HAP-1 (cell line): Measurements from ENCODE around the gene INHBE.
"Not testable (repeated sequence)": the region's sequence is repeated elsewhere in the genome, so short reads cannot be mapped to it uniquely, and the experiment has no call there.

ENCODE experiments used
- DNase-seq, 2 experiments: peaks; one replicate each; pipeline ENCODE4 v3.0.0-alpha.2; 2016 to 2020; ENCODE audit warnings: low spot score in 2 of 2
- H3K27me3 ChIP-seq: fragments of 250-450 bp; sonication (Bioruptor Pico); 2 replicates; pipeline ENCODE4 v1.5.1; 2020; ENCODE audit warnings: low read depth, mild to moderate bottlenecking, moderate library complexity
- H3K36me3 ChIP-seq: fragments of 250-450 bp; sonication (Bioruptor Pico); replicated peaks from 2 replicates; pipeline ENCODE4 v1.5.1; 2020; ENCODE audit warnings: mild to moderate bottlenecking
- H3K4me1 ChIP-seq: fragments of 250-450 bp; sonication (Bioruptor Pico); 2 replicates; pipeline ENCODE4 v1.5.1; 2020; ENCODE audit warnings: mild to moderate bottlenecking
- H3K4me3 ChIP-seq: fragments of 250-450 bp; sonication (Bioruptor Pico); 2 replicates; pipeline ENCODE4 v1.5.1; 2020; ENCODE audit warnings: mild to moderate bottlenecking, moderate library complexity
- H3K9me3 ChIP-seq: fragments of 250-450 bp; sonication (Bioruptor Pico); 2 replicates; pipeline ENCODE4 v1.5.1; 2020; ENCODE audit warnings: mild to moderate bottlenecking, moderate library complexity
- in situ Hi-C: fragments of 300-500 bp; cut with MboI; formaldehyde crosslinking; loops from 3 replicates; pipeline ENCODE4 v1.14.3; 2020; ENCODE audit warnings: low sequenced_read_pairs, inconsistent platforms, mixed read lengths

Gene INHBE

GRCh38 chr12:57496822-57497221, 41.7 kb downstream of the INHBE start:
- peak in 1 of 2 experiments; percentile 2 for DNase-seq
- H3K9me3 ChIP-seq = no peaks in the 10 kb centered on the region
- H3K27me3 ChIP-seq = no peaks in the 10 kb centered on the region
- in situ Hi-C loops = no loop called here
- no peak overlapping the region for H3K4me3 ChIP-seq
- H3K4me1 ChIP-seq = no peaks in the 10 kb centered on the region
- peaks cover 83% of the 10 kb centered on the region for H3K36me3 ChIP-seq

- in situ Hi-C loops = no loop called here
- Histone ChIP-seq H3K36me3 (peaks cover 83% of the 10 kb centered on the region), H3K27me3 (no peaks in the 10 kb centered on the region), H3K4me3 (no peak overlapping the region), H3K4me1 (no peaks in the 10 kb centered on the region), H3K9me3 (no peaks in the 10 kb centered on the region)
- DNase-seq = no peak
Measured at GRCh38 chr12:57497223-57498131, 42.4 kb downstream of the INHBE start.

GRCh38 chr12:57498132-57498502, 43.0 kb downstream of the INHBE start:
- peak in 1 of 2 experiments; percentile 1 for DNase-seq
- no peak overlapping the region for H3K4me3 ChIP-seq
- H3K27me3 ChIP-seq = no peaks in the 10 kb centered on the region
- H3K36me3 ChIP-seq = peaks cover 83% of the 10 kb centered on the region
- in situ Hi-C loops = no loop called here
- H3K9me3 ChIP-seq = no peaks in the 10 kb centered on the region
- no peaks in the 10 kb centered on the region for H3K4me1 ChIP-seq

- DNase-seq = peak in 1 of 2 experiments; percentile 1
- peaks cover 86% of the 10 kb centered on the region for H3K36me3 ChIP-seq
- H3K4me3 ChIP-seq = no peak overlapping the region
- H3K9me3 ChIP-seq = no peaks in the 10 kb centered on the region
- H3K4me1 ChIP-seq = no peaks in the 10 kb centered on the region; the same call in 1 of the 2 replicates
- in situ Hi-C loops = no loop called here
- H3K27me3 ChIP-seq = no peaks in the 10 kb centered on the region
Measured at GRCh38 chr12:57498571-57498970, 43.5 kb downstream of the INHBE start.

- H3K4me3 ChIP-seq = no peak overlapping the region
- no peaks in the 10 kb centered on the region for H3K9me3 ChIP-seq
- no peak for DNase-seq
- in situ Hi-C loops = no loop called here
- peaks cover 8% of the 10 kb centered on the region for H3K4me1 ChIP-seq
- H3K36me3 ChIP-seq = peaks cover 94% of the 10 kb centered on the region
- no peaks in the 10 kb centered on the region for H3K27me3 ChIP-seq
Measured at GRCh38 chr12:57500213-57500612, 45.1 kb downstream of the INHBE start.

GRCh38 chr12:57502311-57502969, 47.3 kb downstream of the INHBE start:
- in situ Hi-C loops, H3K4me1 ChIP-seq, H3K27me3 ChIP-seq, H3K9me3 ChIP-seq, H3K4me3 ChIP-seq, DNase-seq: not testable (repeated sequence)
- peaks cover 89% of the 10 kb centered on the region for H3K36me3 ChIP-seq

GRCh38 chr12:57506541-57506940, 51.4 kb downstream of the INHBE start:
- H3K9me3 ChIP-seq, in situ Hi-C loops: not testable (repeated sequence)
- H3K36me3 ChIP-seq = peaks cover 79% of the 10 kb centered on the region

More at GRCh38 chr12:57506541-57506940, 51.4 kb downstream of the INHBE start:
- not testable (repeated sequence) for H3K4me1 ChIP-seq, DNase-seq, H3K27me3 ChIP-seq, H3K4me3 ChIP-seq
